ENCODE results near the gene YWHAH.

DNA sequence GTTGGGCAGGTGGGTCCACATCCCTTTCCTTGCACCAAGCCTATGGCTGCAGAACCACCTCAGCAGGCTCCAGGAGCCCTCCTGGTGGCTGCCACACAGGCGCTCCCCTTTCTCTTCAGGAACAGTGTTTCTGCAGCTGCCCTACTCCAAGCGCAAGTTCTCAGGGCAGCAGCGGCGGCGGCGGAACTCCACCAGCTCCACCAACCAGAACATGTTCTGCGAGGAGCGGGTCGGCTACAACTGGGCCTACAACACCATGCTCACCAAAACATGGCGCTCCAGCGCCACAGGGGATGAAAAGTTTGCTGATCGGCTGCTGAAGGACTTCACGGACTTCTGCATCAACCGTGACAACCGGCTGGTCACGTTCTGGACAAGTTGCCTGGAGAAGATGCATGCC, 38.2 kb upstream of the YWHAH start:
- TF ChIP-seq, protein P1, sequence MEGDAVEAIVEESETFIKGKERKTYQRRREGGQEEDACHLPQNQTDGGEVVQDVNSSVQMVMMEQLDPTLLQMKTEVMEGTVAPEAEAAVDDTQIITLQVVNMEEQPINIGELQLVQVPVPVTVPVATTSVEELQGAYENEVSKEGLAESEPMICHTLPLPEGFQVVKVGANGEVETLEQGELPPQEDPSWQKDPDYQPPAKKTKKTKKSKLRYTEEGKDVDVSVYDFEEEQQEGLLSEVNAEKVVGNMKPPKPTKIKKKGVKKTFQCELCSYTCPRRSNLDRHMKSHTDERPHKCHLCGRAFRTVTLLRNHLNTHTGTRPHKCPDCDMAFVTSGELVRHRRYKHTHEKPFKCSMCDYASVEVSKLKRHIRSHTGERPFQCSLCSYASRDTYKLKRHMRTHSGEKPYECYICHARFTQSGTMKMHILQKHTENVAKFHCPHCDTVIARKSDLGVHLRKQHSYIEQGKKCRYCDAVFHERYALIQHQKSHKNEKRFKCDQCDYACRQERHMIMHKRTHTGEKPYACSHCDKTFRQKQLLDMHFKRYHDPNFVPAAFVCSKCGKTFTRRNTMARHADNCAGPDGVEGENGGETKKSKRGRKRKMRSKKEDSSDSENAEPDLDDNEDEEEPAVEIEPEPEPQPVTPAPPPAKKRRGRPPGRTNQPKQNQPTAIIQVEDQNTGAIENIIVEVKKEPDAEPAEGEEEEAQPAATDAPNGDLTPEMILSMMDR (IDR thresholded peaks at IDR 0.05) = no peak
- no peak for TF ChIP-seq EZH2 (IDR thresholded peaks at IDR 0.05; ENCODE audit: borderline replicate concordance, insufficient read depth, low read depth, low read length, poor library complexity, severe bottlenecking)
